CD4-positive, alpha-beta T cell (primary cell): ENCODE results near the gene DSC2. TPM values are rescaled to one million over a fixed set of nuclear protein-coding genes. Genes with fewer than 3 reads are reported as not detected.

Experiments used
- ATAC-seq: fragments of 200-7000 bp; cut with Tn5 transposase; one replicate; pipeline ENCODE4 v1.10.0; 2022; ENCODE audit warnings: mild to moderate bottlenecking; ENCODE audit not compliant: poor library complexity
- CTCF ChIA-PET: fragments of 350-600 bp; sonication (Branson Sonifier 250); formaldehyde crosslinking; loops from one replicate; lab custom pipeline; 2021; ENCODE audit warnings: antibody characterized with exemption, inconsistent platforms; lab: Charles Lee
- POLR2A ChIA-PET: fragments of 350-600 bp; sonication (Branson Sonifier 250); formaldehyde crosslinking; loops from one replicate; lab custom pipeline; 2021; ENCODE audit warnings: antibody characterized with exemption, inconsistent platforms; lab: Charles Lee
- DNase-seq, 14 experiments: peaks; one replicate each; pipeline ENCODE4 v3.0.0-alpha.2; 2013 to 2020; ENCODE audit warnings: mixed read lengths in 2 of 14
- H3K27ac ChIP-seq, 2 donors: one replicate each; pipeline versions ENCODE4 v1.5.1 to v1.7.0; 2013; ENCODE audit warnings: low read length in 2 of 2, low read depth in 1 of 2, mild to moderate bottlenecking in 1 of 2
- H3K27me3 ChIP-seq, 2 experiments: 1 replicate in 1 of 2; 2 replicates in 1 of 2; pipeline versions ENCODE4 v1.6.1 to v1.7.0; 2013; ENCODE audit warnings: low read length in 2 of 2, control low read depth in 1 of 2, mild to moderate bottlenecking in 1 of 2, moderate library complexity in 1 of 2; ENCODE audit not compliant: insufficient read depth in 2 of 2, control insufficient read depth in 1 of 2
- H3K36me3 ChIP-seq: one replicate; pipeline ENCODE4 v1.6.1; 2013; ENCODE audit warnings: low read length, control low read depth; ENCODE audit not compliant: insufficient read depth
- H3K4me1 ChIP-seq: one replicate; pipeline ENCODE4 v1.6.1; 2013; ENCODE audit warnings: low read length, control low read depth; ENCODE audit not compliant: insufficient read depth
- H3K4me3 ChIP-seq: one replicate; pipeline ENCODE4 v1.5.1; 2013; ENCODE audit warnings: mild to moderate bottlenecking, low read length, moderate library complexity
- H3K9me3 ChIP-seq, 2 experiments: 1 replicate in 1 of 2; 2 replicates in 1 of 2; pipeline versions ENCODE4 v1.6.1 to v1.7.0; 2013; ENCODE audit warnings: low read length in 2 of 2, mild to moderate bottlenecking in 2 of 2, control low read depth in 1 of 2, moderate library complexity in 1 of 2; ENCODE audit not compliant: control insufficient read depth in 1 of 2, insufficient read depth in 1 of 2
- H3K27ac Mint-ChIP-seq: one replicate; pipeline ENCODE4 v1.8.0; 2020; ENCODE audit warnings: mixed read lengths
- H3K27me3 Mint-ChIP-seq: one replicate; pipeline ENCODE4 v1.8.0; 2021; ENCODE audit warnings: mixed read lengths
- H3K36me3 Mint-ChIP-seq: one replicate; pipeline ENCODE4 v1.8.0; 2021; ENCODE audit warnings: low read depth, mixed read lengths
- H3K4me1 Mint-ChIP-seq: one replicate; pipeline ENCODE4 v1.8.0; 2021; ENCODE audit warnings: low read depth, mixed read lengths
- H3K4me3 Mint-ChIP-seq: one replicate; pipeline ENCODE4 v1.8.0; 2020; ENCODE audit warnings: mild to moderate bottlenecking, mixed read lengths
- H3K9me3 Mint-ChIP-seq: one replicate; pipeline ENCODE4 v1.8.0; 2020; ENCODE audit warnings: mixed read lengths
- CTCF ChIP-seq: fragments of 200-600 bp; IDR thresholded peaks from one replicate; pipeline ENCODE4 v1.8.0; 2022; ENCODE audit warnings: antibody characterized with exemption, mild to moderate bottlenecking
- intact Hi-C, 2 experiments: fragments of 100-400 bp; cut with DNase I in 1 of 2; cut with micrococcal nuclease in 1 of 2; formaldehyde crosslinking; loops; one replicate each; pipeline versions ENCODE4 v1.15.1 to v1.9.0; 2023 to 2025; cut with DNase I, micrococcal nuclease
- total RNA-seq, 174 experiments: library from RNA in 2 of 174; stranded (reverse) in 2 of 174; gene quantifications; one replicate each; pipeline ENCODE4 v1.2.3 and lab custom pipeline; 2021 to 2026

Gene DSC2
- total RNA-seq, 2 experiments from 2014 or later: not detected

DNA sequence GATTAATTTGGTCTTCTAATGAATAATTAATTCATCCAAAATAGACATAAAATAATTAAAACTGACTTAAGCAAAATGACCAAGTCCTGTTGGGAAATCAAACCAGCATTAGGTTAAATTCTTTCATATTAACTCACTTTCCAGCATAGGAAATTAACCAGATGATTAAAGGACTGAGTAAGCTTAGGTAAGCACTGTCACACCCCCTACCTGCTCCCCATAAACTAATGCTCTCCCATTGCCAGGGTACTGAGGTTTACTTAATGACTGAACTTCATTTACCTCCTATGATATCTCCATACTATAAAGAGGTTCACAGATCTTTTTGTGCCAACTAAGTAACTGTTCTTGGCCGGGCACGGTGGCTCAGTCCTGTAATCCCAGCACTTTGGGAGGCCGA, 13.7 kb downstream of the DSC2 start:
- Mint-ChIP-seq H3K4me3 (no peak overlapping the region), H3K9me3 (no peaks in the 10 kb centered on the region), H3K27me3 (no peaks in the 10 kb centered on the region), H3K27ac (no peak overlapping the region), H3K36me3 (no peaks in the 10 kb centered on the region), H3K4me1 (no peaks in the 10 kb centered on the region)
- Histone ChIP-seq H3K27me3 (no peaks in the 10 kb centered on the region), H3K27ac (no peak overlapping the region), H3K36me3 (no peaks in the 10 kb centered on the region), H3K9me3 (no peaks in the 10 kb centered on the region), H3K4me1 (no peaks in the 10 kb centered on the region), H3K4me3 (no peak overlapping the region)
- TF ChIP-seq CTCF: no peak
- ATAC-seq (no peak), DNase-seq (no peak)
- intact Hi-C loops: no loop called here
- POLR2A ChIA-PET: no interaction called here
- CTCF ChIA-PET: no interaction called here

- Histone ChIP-seq H3K9me3 (peaks cover 0 to 11% of the 10 kb centered on the region in 2 experiments), H3K4me3 (no peak overlapping the region), H3K27me3 (no peaks in the 10 kb centered on the region), H3K4me1 (no peaks in the 10 kb centered on the region), H3K27ac (no peak overlapping the region), H3K36me3 (no peaks in the 10 kb centered on the region)
- Mint-ChIP-seq H3K9me3 (peaks cover 8% of the 10 kb centered on the region), H3K4me1 (no peaks in the 10 kb centered on the region), H3K4me3 (no peak overlapping the region), H3K27ac (no peak overlapping the region), H3K36me3 (no peaks in the 10 kb centered on the region), H3K27me3 (no peaks in the 10 kb centered on the region)
- no peak for ATAC-seq
- CTCF ChIA-PET: no interaction called here
- POLR2A ChIA-PET: no interaction called here
- no peak for DNase-seq
- intact Hi-C loops: no loop called here
- no peak for TF ChIP-seq CTCF
Measured at GRCh38 chr18:31079973-31080372, 22.2 kb downstream of the DSC2 start.

DNA sequence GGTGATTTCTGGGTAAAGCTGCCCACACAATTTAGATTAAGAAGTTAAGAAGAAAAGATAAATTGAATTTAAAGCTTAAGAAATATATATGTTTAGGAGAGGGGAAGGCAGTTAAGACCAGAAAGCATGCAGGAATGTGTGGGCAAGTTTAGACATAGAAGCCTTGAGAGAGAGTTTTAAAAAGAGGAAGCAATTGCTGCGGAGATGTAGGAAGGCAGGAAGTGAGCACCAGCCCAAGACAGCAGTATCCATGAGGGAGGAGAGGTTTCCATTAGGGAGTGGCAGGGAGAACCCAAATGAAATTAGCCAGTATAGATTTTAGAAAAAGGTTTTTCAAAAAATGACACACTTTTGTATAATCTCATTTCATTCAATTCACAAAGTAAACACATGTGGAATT, 24.3 kb downstream of the DSC2 start:
- TF ChIP-seq CTCF: no peak
- DNase-seq: no peak
- Mint-ChIP-seq H3K4me3 (no peak overlapping the region), H3K36me3 (no peaks in the 10 kb centered on the region), H3K27ac (no peak overlapping the region), H3K9me3 (peaks cover 8% of the 10 kb centered on the region), H3K27me3 (no peaks in the 10 kb centered on the region), H3K4me1 (no peaks in the 10 kb centered on the region)
- no peak for ATAC-seq
- CTCF ChIA-PET: no interaction called here
- Histone ChIP-seq H3K27me3 (no peaks in the 10 kb centered on the region), H3K9me3 (peaks cover 0 to 14% of the 10 kb centered on the region in 2 experiments), H3K27ac (no peak overlapping the region), H3K4me3 (no peak overlapping the region), H3K36me3 (no peaks in the 10 kb centered on the region), H3K4me1 (no peaks in the 10 kb centered on the region)
- POLR2A ChIA-PET: no interaction called here
- intact Hi-C loops: no loop called here
